ENCODE data around the gene COA4.

COA4 gene

DNA sequence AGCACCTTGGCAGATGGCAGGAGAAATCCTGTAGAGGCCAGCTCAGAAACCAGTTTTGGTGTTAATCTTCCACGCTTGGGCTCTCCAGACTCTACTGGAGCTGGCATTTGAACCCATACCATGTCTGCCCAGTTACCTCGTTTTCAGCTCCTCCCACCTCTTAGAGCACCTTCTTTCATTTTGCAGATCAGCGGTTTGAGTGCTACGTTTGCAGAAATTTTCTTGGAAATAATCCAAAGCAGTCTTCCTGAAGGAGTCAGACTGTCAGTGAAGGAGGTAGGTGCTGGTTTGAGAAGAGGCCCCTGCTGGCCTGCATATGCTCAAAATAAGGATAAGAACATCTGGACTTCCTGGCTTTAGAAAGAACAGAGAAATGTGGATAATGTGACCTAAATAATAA, 13.7 kb downstream of the COA4 start:
- no peak for DNase-seq

DNA sequence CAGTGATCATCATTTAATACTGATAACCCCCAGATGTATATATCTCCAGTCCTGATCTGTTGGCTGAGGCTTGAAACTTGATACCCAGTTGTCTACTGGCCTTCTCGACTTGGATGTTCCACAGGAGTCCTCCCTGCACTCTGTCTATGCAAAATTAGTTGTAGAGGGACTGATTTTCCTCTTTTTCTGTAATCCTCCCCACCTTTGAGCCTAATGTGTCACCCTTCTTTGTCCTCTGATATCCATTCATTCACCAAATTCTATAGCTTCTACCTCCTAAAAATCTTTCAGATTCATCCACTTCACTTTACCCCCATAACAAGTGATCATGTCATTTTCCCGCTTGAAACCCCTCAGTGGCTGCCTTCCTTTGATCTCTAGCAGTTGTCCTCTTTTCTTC, 16.4 kb downstream of the COA4 start:
- DNase-seq: no peak

DNA sequence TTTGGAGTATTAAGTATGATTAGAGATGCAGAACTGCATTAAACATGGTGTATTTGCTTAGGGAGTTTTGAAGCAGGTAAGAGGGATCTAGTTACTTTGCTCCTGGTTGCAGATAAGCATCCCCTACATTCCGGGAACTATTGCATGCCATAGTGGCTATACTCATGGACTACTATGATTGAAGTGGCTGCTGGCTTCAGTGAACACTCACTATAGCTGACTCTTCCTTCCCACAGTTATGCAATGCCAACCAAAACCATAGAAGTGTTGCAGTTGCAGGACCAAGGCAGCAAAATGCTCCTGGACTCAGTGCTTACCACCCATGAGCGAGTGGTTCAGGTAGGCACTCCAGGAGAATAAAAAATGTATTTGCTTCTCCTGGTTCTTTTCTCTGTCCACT, 17.0 kb downstream of the COA4 start:
- DNase-seq: no peak

DNA sequence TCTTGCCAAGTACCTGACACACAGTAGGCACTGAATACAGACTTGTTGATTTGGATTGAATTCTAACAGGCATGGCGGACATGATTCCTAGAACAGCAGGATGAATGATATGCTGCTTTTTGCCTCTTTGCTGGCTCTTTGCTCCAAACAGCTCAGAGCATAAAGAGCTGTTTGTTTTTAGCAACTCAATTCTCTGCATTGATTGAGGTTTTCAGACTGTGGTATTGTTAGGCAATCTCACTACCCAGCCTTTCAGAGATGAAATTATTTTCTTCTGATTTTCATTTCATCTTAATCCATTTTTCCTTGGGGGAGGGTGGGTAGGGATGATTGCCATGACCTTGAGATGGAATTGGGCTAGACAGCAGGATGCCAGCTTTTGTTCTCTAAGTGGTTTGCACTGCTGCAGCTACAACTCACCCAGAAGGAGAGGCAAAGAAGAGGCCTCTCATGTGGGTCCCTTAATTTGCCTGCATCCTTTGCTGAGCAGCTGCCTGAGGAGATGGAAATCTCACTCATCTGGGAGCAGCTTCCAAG, 20.5 kb downstream of the COA4 start:
- no peak for DNase-seq

DNA sequence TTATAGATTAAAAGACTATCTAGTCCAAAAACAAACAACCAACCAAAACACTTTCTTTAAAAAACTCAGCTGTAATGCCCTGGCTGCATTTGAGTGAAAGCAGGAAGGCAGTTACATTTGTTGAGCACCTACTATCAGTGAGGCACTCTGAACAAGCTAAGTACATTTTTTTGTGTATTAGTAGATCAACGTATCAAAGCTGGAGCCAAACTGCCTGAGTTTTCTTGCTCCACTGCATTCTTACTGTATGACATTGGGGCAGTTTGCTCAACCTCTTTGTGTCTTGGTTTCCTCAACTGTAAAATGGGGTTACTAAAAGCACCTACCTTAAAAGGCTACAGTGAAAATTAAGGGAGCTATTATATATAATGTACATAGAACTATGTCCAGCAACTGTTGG, 22.0 kb downstream of the COA4 start:
- DNase-seq: no peak

DNA sequence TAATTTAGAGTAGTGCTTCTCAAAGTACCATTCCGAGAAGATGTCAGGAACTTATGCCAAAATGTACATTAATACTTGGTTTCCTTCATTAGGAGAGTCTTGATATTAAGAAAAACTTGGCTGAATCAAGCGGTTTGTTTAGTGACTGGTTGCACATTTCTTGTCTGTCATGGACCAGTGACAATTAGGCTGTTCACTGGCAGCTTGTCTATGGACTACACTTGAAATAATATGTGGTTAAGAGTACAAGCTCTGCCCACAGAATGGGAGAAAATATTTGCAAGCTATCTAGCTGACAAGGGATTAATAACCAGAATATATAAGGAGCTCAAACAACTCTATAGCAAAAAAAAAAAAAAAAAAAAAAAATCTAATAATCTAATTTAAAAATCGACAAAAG, 24.6 kb downstream of the COA4 start:
- no peak for DNase-seq

DNA sequence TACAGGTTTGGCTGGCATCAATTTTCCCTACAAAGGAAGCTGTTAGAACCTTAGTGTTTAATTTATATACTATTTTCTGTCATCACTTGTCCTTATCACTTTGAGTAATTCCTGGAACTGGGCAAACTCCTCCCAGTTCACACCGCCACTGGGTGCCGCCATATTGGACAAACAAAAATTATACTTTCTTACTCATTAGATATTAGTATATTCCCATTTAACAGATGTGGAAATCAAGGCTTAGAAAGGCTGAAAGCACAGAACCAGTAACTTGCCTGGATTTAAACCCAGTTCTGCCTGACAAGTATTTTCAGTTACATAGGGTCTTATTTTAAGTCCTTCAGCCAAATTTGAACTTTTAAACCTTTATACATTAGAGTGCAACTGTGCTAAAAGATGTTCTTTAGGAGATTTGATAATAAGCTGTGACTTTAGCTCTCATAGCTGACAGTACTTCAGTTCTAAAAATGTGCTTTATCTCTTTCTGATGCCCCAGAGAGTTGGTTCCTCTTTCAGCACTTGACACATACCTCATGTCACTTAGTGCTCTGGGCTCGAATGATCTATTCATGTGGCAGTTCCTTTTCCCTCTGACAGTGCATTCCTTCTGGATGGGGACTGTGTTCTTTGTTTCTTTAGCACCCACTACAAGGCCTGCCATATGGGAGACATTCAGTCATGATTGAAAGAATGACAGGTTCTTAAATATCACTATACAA, 25.4 kb downstream of the COA4 start:
- DNase-seq: no peak

DNA sequence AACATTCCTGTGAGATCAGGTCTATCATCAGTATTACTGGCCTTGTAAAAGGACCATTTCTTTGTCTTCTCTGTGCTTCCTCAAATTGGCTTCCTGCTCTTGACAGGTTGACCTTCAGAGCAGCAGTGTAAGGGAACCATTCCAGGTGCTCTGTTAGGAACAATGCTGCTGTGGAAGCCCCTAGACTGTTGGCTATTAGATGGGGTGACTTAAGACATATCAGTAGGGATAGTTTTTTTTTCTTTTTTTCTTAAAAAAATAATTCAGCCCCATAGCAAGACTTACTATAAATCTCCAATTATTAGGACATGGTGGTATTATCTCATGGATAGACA, 37.6 kb downstream of the COA4 start:
- no peak for DNase-seq

DNA sequence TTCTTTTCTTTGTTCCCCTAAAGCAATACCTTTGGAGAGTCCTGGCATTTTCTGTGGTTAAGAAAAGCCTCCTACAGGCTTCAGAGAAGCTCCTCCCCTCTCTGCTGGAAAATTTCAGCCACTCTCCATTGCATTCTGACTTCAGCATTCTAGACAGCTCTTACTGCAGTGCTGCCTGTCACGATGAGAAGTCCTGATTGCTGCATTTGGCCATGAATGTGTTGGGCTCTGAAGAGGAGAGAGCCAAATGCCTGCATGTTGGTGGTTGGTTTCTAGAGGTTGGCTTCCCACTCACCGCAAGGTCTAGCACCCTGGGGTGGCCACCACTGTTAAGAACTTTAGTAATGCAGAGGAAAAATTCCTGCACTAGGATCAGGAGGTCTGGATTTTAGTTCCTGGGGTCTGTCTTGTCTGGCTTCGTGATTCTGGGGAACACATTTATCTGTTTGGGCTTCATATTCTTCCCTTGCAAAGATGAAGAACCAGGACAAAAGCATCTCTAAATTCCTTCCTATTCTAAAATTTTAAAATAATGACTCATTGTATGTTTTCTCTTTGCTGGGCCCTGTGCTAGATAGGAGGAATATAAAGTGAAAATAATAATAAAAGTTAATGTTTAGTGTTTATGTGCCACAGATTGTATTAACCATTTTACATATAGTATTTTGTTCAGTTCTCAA, 38.1 kb downstream of the COA4 start:
- no peak for DNase-seq

DNA sequence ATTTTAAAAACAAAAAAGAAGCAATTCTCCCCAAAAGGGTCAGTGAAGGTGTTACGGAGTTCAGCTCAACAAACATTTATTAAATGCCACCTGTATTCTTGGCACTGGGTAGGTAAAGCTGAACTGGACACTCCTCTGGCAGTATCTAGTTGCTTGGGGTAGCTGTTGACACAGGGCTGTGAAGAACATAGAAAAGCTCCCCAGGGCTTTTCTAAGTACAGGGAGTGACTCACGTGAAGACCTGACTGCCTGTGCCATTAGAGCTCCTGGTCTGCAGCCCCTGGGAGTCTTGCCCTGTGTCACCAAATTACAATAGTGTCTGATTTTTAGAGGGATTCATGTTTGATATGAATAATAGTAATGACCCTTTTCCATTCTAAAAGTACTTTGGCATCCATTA, 43.6 kb downstream of the COA4 start:
- DNase-seq: no peak

DNA sequence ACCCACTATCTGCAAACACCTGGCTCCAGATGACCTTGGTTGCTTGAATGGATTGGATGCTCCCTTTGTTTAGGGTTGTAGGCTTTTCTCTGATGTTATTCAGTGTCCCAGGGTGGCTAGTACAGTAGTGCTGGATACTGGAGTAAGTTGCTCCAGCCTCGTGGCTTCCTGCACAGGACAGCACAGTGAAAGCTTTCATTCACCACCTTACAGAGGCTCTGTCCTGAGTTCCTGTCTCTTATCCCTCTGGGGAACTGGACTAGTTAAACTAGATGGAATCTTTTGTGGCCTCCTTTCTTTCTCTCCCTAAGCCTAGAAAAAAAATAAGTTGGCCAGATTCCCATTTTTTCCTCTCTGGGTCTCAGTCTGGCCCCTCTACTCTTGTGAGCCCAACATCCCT, 46.4 kb downstream of the COA4 start:
- no peak for DNase-seq

Measured in stimulated activated naive CD4-positive, alpha-beta T cell treated with Interleukin-2 at 50 U/mL for 16 hours (primary cell).